Cerebellar cortex (tissue), 1 donor: ENCODE results near the gene BTRC.
"Not testable (repeated sequence)": the region's sequence is repeated elsewhere in the genome, so short reads cannot be mapped to it uniquely, and the experiment has no call there.

ENCODE experiments used
- DNase-seq: peaks from one replicate; pipeline ENCODE4 v3.0.0-alpha.2; 2015; ENCODE audit warnings: low spot score

Gene BTRC

GRCh38 chr10:101346177-101346576, 7.8 kb upstream of the BTRC start:
- DNase-seq: no peak

- DNase-seq: no peak
Observed at GRCh38 chr10:101351017-101351416, 2.9 kb upstream of the BTRC start.

GRCh38 chr10:101351477-101351876, 2.5 kb upstream of the BTRC start:
- DNase-seq: no peak

GRCh38 chr10:101352857-101353256, 1.1 kb upstream of the BTRC start:
- not testable (repeated sequence) for DNase-seq

- DNase-seq: peak; percentile 52
Observed at GRCh38 chr10:101354328-101355071, 535 bp downstream of the BTRC start.

GRCh38 chr10:101355072-101355706, 1.2 kb downstream of the BTRC start:
- no peak for DNase-seq

- no peak for DNase-seq
Observed at GRCh38 chr10:101356132-101356531, 2.2 kb downstream of the BTRC start.

GRCh38 chr10:101357958-101358357, 4.0 kb downstream of the BTRC start:
- no peak for DNase-seq

- DNase-seq: no peak
Observed at GRCh38 chr10:101358706-101359300, 4.8 kb downstream of the BTRC start.

GRCh38 chr10:101360090-101360489, 6.1 kb downstream of the BTRC start:
- DNase-seq: not testable (repeated sequence)

- not testable (repeated sequence) for DNase-seq
Observed at GRCh38 chr10:101360841-101361240, 6.9 kb downstream of the BTRC start.

GRCh38 chr10:101363850-101364400, 10.0 kb downstream of the BTRC start:
- no peak for DNase-seq

GRCh38 chr10:101364721-101365120, 10.8 kb downstream of the BTRC start:
- DNase-seq: no peak

GRCh38 chr10:101367569-101368453, 13.8 kb downstream of the BTRC start:
- DNase-seq: no peak

- DNase-seq: no peak
Observed at GRCh38 chr10:101373063-101373462, 19.1 kb downstream of the BTRC start.

GRCh38 chr10:101373993-101374392, 20.0 kb downstream of the BTRC start:
- DNase-seq: not testable (repeated sequence)

- no peak for DNase-seq
Observed at GRCh38 chr10:101375076-101375475, 21.1 kb downstream of the BTRC start.

GRCh38 chr10:101379663-101380352, 25.8 kb downstream of the BTRC start:
- no peak for DNase-seq

GRCh38 chr10:101380353-101381017, 26.5 kb downstream of the BTRC start:
- no peak for DNase-seq

- DNase-seq: peak; percentile 19
Observed at GRCh38 chr10:101385866-101386658, 32.1 kb downstream of the BTRC start.
